HCT116 (cell line): ENCODE results near the gene SKAP1. TPM values are rescaled to one million over a fixed set of nuclear protein-coding genes. Genes with fewer than 3 reads are reported as not detected.
A peak's percentile ranks its signal among the peaks of the same experiment; 100 is the strongest.

Experiments
- ATAC-seq: fragments of 200-7000 bp; cut with Tn5 transposase; 2 replicates; pipeline ENCODE4 v1.9.1; 2020; ENCODE audit warnings: mild to moderate bottlenecking, moderate library complexity
- BruUV-seq: library from RNA; stranded (reverse); fragments of 400-500 nt; replicated peaks from 2 replicates; lab custom pipeline; 2021; lab: Mats Ljungman, UMichigan
- CTCF ChIA-PET: fragments of 300-600 bp; sonication (Branson Sonifier 250); formaldehyde crosslinking; loops from one replicate; lab custom pipeline; 2021; ENCODE audit warnings: antibody characterized with exemption; lab: Charles Lee
- POLR2A ChIA-PET: fragments of 300-600, 350-600 bp; sonication (Branson Sonifier 250); formaldehyde crosslinking; loops from one replicate; lab custom pipeline; 2021; ENCODE audit warnings: antibody characterized with exemption; lab: Charles Lee
- RAD21 ChIA-PET, 2 experiments: fragments of 300-600 bp; sonication (Branson Sonifier 250); formaldehyde crosslinking; loops; one replicate each; lab custom pipeline; 2023; ENCODE audit warnings: low total read pairs in 2 of 2; ENCODE audit not compliant: uncharacterized antibody in 2 of 2, unreplicated experiment in 2 of 2, low non-redundant PET in 1 of 2; lab: Charles Lee
- DNase-seq: peaks from one replicate; pipeline ENCODE4 v3.0.0-alpha.2; 2010; ENCODE audit warnings: low read depth, low spot score
- H2AFZ ChIP-seq: fragments of 200-600 bp; shearing (Covaris generic), sonication (generic); 2 replicates; pipeline ENCODE4 v1.6.1; 2017; ENCODE audit warnings: low read depth, mixed run types, mixed read lengths, antibody characterized with exemption, low read length; ENCODE audit not compliant: poor library complexity, severe bottlenecking
- H3K27ac ChIP-seq: 2 replicates; pipeline ENCODE4 v1.5.1; 2012; ENCODE audit warnings: low read depth, low read length
- H3K27me3 ChIP-seq: fragments of 200-600 bp; sonication (generic); 2 replicates; pipeline ENCODE4 v1.6.1; 2016; ENCODE audit warnings: mixed run types, low read length, mixed read lengths; ENCODE audit not compliant: insufficient read depth
- H3K36me3 ChIP-seq, 2 experiments: fragments of 200-500 bp in 1 of 2; fragments of 200-600 bp in 1 of 2; sonication (Bioruptor generic) in 1 of 2; sonication (generic) in 1 of 2; 2 replicates each; pipeline versions ENCODE4 v1.5.1 to v1.6.1; 2014 to 2016; ENCODE audit warnings: low read length in 2 of 2, inconsistent platforms in 1 of 2, mixed read lengths in 1 of 2, mixed run types in 1 of 2; ENCODE audit not compliant: insufficient read depth in 2 of 2, control insufficient read depth in 1 of 2
- H3K4me1 ChIP-seq, 2 experiments: fragments of 200-600 bp in 1 of 2; sonication (generic) in 1 of 2; 2 replicates each; pipeline versions ENCODE4 v1.5.1 to v1.6.1; 2012 to 2017; ENCODE audit warnings: low read length in 2 of 2, inconsistent platforms in 1 of 2, mild to moderate bottlenecking in 1 of 2, mixed read lengths in 1 of 2, mixed run types in 1 of 2, moderate library complexity in 1 of 2; ENCODE audit not compliant: insufficient read depth in 2 of 2, control insufficient read depth in 1 of 2
- H3K4me2 ChIP-seq: fragments of 200-600 bp; sonication (generic); 2 replicates; pipeline ENCODE4 v1.6.1; 2017; ENCODE audit warnings: mixed run types, low read length, mixed read lengths
- H3K4me3 ChIP-seq, 2 experiments: fragments of 200-600 bp in 1 of 2; sonication (generic) in 1 of 2; replicated peaks in 1 of 2; 2 replicates each; pipeline ENCODE4 v1.5.1; 2011 to 2016; ENCODE audit warnings: low read length in 2 of 2, control low read depth in 1 of 2, low read depth in 1 of 2, mild to moderate bottlenecking in 1 of 2, mixed read lengths in 1 of 2, mixed run types in 1 of 2
- H3K79me2 ChIP-seq: fragments of 200-600 bp; sonication (generic); 2 replicates; pipeline ENCODE4 v1.6.1; 2017; ENCODE audit warnings: mild to moderate bottlenecking, mixed run types, low read length, moderate library complexity, mixed read lengths; ENCODE audit not compliant: insufficient read depth
- H3K9ac ChIP-seq: fragments of 200-600 bp; sonication (generic); 2 replicates; pipeline ENCODE4 v1.6.1; 2016; ENCODE audit warnings: low read length, mixed read lengths
- H3K9me2 ChIP-seq: fragments of 200-600 bp; sonication (generic), shearing (Covaris generic); 2 replicates; pipeline ENCODE4 v1.6.1; 2017; ENCODE audit warnings: mixed run types, mild to moderate bottlenecking, moderate library complexity; ENCODE audit not compliant: insufficient read depth
- H3K9me3 ChIP-seq, 2 experiments: fragments of 200-500 bp in 1 of 2; fragments of 200-600 bp in 1 of 2; sonication (Bioruptor generic) in 1 of 2; sonication (generic) in 1 of 2; 2 replicates each; pipeline ENCODE4 v1.6.1; 2014 to 2017; ENCODE audit warnings: low read length in 2 of 2, mixed read lengths in 2 of 2, inconsistent platforms in 1 of 2, low read depth in 1 of 2, mild to moderate bottlenecking in 1 of 2, mixed run types in 1 of 2, moderate library complexity in 1 of 2; ENCODE audit not compliant: control insufficient read depth in 1 of 2, insufficient read depth in 1 of 2
- H4K20me1 ChIP-seq: fragments of 200-600 bp; sonication (generic), shearing (Covaris generic); 2 replicates; pipeline ENCODE4 v1.6.1; 2017; ENCODE audit warnings: mixed run types, mild to moderate bottlenecking, moderate library complexity; ENCODE audit not compliant: insufficient read depth
- CBX3 ChIP-seq: IDR thresholded peaks from 2 replicates; pipeline ENCODE4 v1.6.1; 2012; ENCODE audit warnings: low read depth
- CTCF ChIP-seq, 3 experiments: fragments of 200-600 bp in 1 of 3; sonication (generic) in 1 of 3; IDR thresholded peaks in 2 of 3; conservative IDR thresholded peaks in 1 of 3; 2 replicates each; pipeline ENCODE4 v1.5.1; 2012 to 2017; ENCODE audit warnings: low read depth in 2 of 3, low read length in 2 of 3, antibody characterized with exemption in 1 of 3, borderline replicate concordance in 1 of 3, control low read depth in 1 of 3, mild to moderate bottlenecking in 1 of 3, mixed read lengths in 1 of 3, mixed run types in 1 of 3, moderate library complexity in 1 of 3; ENCODE audit not compliant: insufficient read depth in 1 of 3
- EGR1 ChIP-seq: IDR thresholded peaks from 2 replicates; pipeline ENCODE4 v1.6.1; 2012; ENCODE audit warnings: low read depth
- FOSL1 ChIP-seq: IDR thresholded peaks from 2 replicates; pipeline ENCODE4 v1.6.1; 2012; ENCODE audit warnings: low read depth
- POLR2A ChIP-seq: IDR thresholded peaks from 2 replicates; pipeline ENCODE4 v1.7.0; 2011; ENCODE audit warnings: borderline replicate concordance; ENCODE audit not compliant: insufficient read depth, insufficient read length; ENCODE audit errors: extremely low read depth
- SIN3A ChIP-seq: IDR thresholded peaks from 2 replicates; pipeline ENCODE4 v1.6.1; 2012; ENCODE audit warnings: low read depth
- SP1 ChIP-seq: IDR thresholded peaks from 2 replicates; pipeline ENCODE4 v1.6.1; 2012; ENCODE audit warnings: low read depth
- SRF ChIP-seq: IDR thresholded peaks from 2 replicates; pipeline ENCODE4 v1.6.1; 2012; ENCODE audit warnings: low read depth
- YY1 ChIP-seq: IDR thresholded peaks from 2 replicates; pipeline ENCODE4 v1.6.1; 2011; ENCODE audit warnings: low read length, low read depth, moderate library complexity, mild to moderate bottlenecking; ENCODE audit not compliant: insufficient replicate concordance; ENCODE audit errors: extremely low read depth
- ZBTB33 ChIP-seq: IDR thresholded peaks from 2 replicates; pipeline ENCODE4 v1.6.1; 2011; ENCODE audit warnings: mild to moderate bottlenecking, low read length, moderate library complexity; ENCODE audit not compliant: insufficient replicate concordance; ENCODE audit errors: extremely low read depth
- intact Hi-C: fragments of 100-400 bp; cut with micrococcal nuclease; formaldehyde crosslinking; loops from 2 replicates; pipeline ENCODE4 v1.10.0; 2022
- total RNA-seq: library from RNA; stranded (reverse); gene quantifications from one replicate; pipeline ENCODE4 v1.2.1, GENCODE V29; 2021; ENCODE audit not compliant: unreplicated experiment

Gene SKAP1
- total RNA-seq, 1 experiment from 2014 or later, result 12.4 TPM

- TF ChIP-seq POLR2A (no peak), SRF (no peak), ZBTB33 (no peak), YY1 (no peak), CBX3 (0 out of 2 replicates have a peak, but pooled peaks have one; percentile 14), SIN3A (no peak)
Measured at GRCh38 chr17:48307814-48308411, 122.1 kb downstream of the SKAP1 start (continued).

GRCh38 chr17:48307255-48307654 lies 122.8 kb downstream of the SKAP1 start:
- H3K4me2 ChIP-seq, result no peak overlapping the region
- no peak overlapping the region for H3K27ac ChIP-seq
- no peak overlapping the region for H2AFZ ChIP-seq
- no peaks in the 10 kb centered on the region for H3K9me3 ChIP-seq
- no peaks in the 10 kb centered on the region for H4K20me1 ChIP-seq
- ChIA-PET RAD21 (interaction anchor here in 1 of 2 experiments (1.2 kb wide), 1 partner anchor 282 kb away, joined by 3 read pairs; no protein-coding TSS in a partner anchor), POLR2A (no interaction called here), CTCF (interaction anchor here (1.0 to 2.8 kb wide), 18 partner anchors 9 to 311 kb away, joined by 3 to 41 read pairs (median 10); no protein-coding TSS in a partner anchor)
- no TSS peak for BruUV-seq
- no peaks in the 10 kb centered on the region for H3K27me3 ChIP-seq
- no peak overlapping the region for H3K4me3 ChIP-seq
- no peaks in the 10 kb centered on the region for H3K36me3 ChIP-seq
- no peak for DNase-seq
- H3K4me1 ChIP-seq, result no peaks in the 10 kb centered on the region
- TF ChIP-seq CTCF (IDR thresholded peaks at IDR 0.05 in 2 of 3, conservative IDR thresholded peaks at IDR 0.05 in 1 of 3; ENCODE audit: borderline replicate concordance in 1 of 3, insufficient read depth in 1 of 3, low read depth in 2 of 3, low read length in 2 of 3), result no peak
- TF ChIP-seq SP1, result no peak
- no peak for TF ChIP-seq EGR1
- TF ChIP-seq FOSL1, result no peak
- TF ChIP-seq SIN3A, result no peak
- no peaks in the 10 kb centered on the region for H3K79me2 ChIP-seq
- no peaks in the 10 kb centered on the region for H3K9me2 ChIP-seq
- intact Hi-C loops, result loop anchor here (5.0 kb wide), 1 partner anchor 65 kb away; no protein-coding TSS in a partner anchor
- no peak overlapping the region for H3K9ac ChIP-seq
- no peak for ATAC-seq
